Psoas muscle (tissue), 8 donors: Measurements from ENCODE around the gene PDE6A. TPM values are rescaled to one million over a fixed set of nuclear protein-coding genes. Genes with fewer than 3 reads are reported as not detected.
A peak's percentile ranks its signal among the peaks of the same experiment; 100 is the strongest.

Experiments used
- ATAC-seq, 4 donors: fragments of 200-7000 bp; cut with Tn5 transposase; one replicate each; pipeline ENCODE4 v1.9.1; 2020; ENCODE audit warnings: moderate library complexity in 3 of 4, mild to moderate bottlenecking in 2 of 4
- DNase-seq, 2 donors: peaks; one replicate each; pipeline ENCODE4 v3.0.0-alpha.2; 2020
- H3K27ac ChIP-seq: fragments of 200-600 bp; one replicate; pipeline ENCODE4 v1.8.0; 2022
- H3K27me3 ChIP-seq, 3 donors: fragments of 200-600 bp in 1 of 3; one replicate each; pipeline versions ENCODE4 v1.6.1 to v1.8.0; 2013 to 2022; ENCODE audit warnings: low read length in 2 of 3, mild to moderate bottlenecking in 2 of 3, moderate library complexity in 1 of 3; ENCODE audit not compliant: insufficient read depth in 3 of 3
- H3K36me3 ChIP-seq, 2 donors: fragments of 200-600 bp in 1 of 2; one replicate each; pipeline versions ENCODE4 v1.6.1 to v1.8.0; 2013 to 2022; ENCODE audit warnings: low read depth in 1 of 2, mild to moderate bottlenecking in 1 of 2, moderate library complexity in 1 of 2; ENCODE audit not compliant: insufficient read depth in 1 of 2
- H3K4me1 ChIP-seq: fragments of 200-600 bp; one replicate; pipeline ENCODE4 v1.8.0; 2022
- H3K4me3 ChIP-seq: fragments of 200-600 bp; one replicate; pipeline ENCODE4 v1.8.0; 2022; ENCODE audit warnings: mild to moderate bottlenecking
- H3K9me3 ChIP-seq: fragments of 200-600 bp; one replicate; pipeline ENCODE4 v1.8.0; 2022
- WGBS, 3 donors: extraction: QIAGEN DNeasy Blood & Tissue Kit; methylation state at CpG; one replicate each; pipeline versions ENCODE4 v1.1.6 to v1.1.7; 2013; 5-methylcytosine and 5-hydroxymethylcytosine counted together
- intact Hi-C, 2 donors: fragments of 100-400 bp; cut with DNase I; formaldehyde crosslinking; loops; one replicate each; pipeline versions ENCODE4 v1.11.0 to v1.14.2; 2022
- polyA plus RNA-seq, 3 donors: library from polyadenylated mRNA; stranded (reverse); fragments of 200-250 nt; gene quantifications; one replicate each; pipeline ENCODE4 v1.2.3, GENCODE V29; 2013
- total RNA-seq, 4 donors: library from RNA; stranded (reverse); fragmentation: NEBNext Ultra II Directional in 2 of 4; extraction: Animal tissue kit (Norgen Biotek cat#: 25700) in 2 of 4; gene quantifications; one replicate each; pipeline versions ENCODE4 v1.2.1 to v1.2.4, GENCODE V29; 2021 to 2023
- TF ChIP-seq, protein P1 (sequence below): fragments of 200-600 bp; IDR thresholded peaks from one replicate; pipeline ENCODE4 v1.8.0; 2022; ENCODE audit warnings: antibody characterized with exemption
- donor health status: healthy with polysubstance abuse.
- donor health status: DM: no; HTN: no; CAD: no; lungs with moderate emphysema.
- donor health status: Bipolar disorder and iron deficiency.
- donor health status: healthy.
- donor health status: DM: yes; HTN: yes; CAD: no.
- donor health status: DM: no; HTN: no; CAD: no.
- donor health status: DM: no; HTN: no; CAD: no.
- donor health status: DM: yes; HTN: yes; CAD: no.

The PDE6A gene
- total and polyA plus RNA-seq, 7 donors: 0.04 to 0.26 (median 0.10) TPM

- DNase-seq: no peak
- Histone ChIP-seq H3K4me1 (peaks cover 73% of the 10 kb centered on the region), H3K27me3 (no peaks in the 10 kb centered on the region), H3K27ac (peak overlapping the region; percentile 80), H3K9me3 (no peaks in the 10 kb centered on the region), H3K4me3 (no peak overlapping the region), H3K36me3 (peaks cover 0 to 18% of the 10 kb centered on the region in 2 donors)
- TF ChIP-seq, protein P1, sequence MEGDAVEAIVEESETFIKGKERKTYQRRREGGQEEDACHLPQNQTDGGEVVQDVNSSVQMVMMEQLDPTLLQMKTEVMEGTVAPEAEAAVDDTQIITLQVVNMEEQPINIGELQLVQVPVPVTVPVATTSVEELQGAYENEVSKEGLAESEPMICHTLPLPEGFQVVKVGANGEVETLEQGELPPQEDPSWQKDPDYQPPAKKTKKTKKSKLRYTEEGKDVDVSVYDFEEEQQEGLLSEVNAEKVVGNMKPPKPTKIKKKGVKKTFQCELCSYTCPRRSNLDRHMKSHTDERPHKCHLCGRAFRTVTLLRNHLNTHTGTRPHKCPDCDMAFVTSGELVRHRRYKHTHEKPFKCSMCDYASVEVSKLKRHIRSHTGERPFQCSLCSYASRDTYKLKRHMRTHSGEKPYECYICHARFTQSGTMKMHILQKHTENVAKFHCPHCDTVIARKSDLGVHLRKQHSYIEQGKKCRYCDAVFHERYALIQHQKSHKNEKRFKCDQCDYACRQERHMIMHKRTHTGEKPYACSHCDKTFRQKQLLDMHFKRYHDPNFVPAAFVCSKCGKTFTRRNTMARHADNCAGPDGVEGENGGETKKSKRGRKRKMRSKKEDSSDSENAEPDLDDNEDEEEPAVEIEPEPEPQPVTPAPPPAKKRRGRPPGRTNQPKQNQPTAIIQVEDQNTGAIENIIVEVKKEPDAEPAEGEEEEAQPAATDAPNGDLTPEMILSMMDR: no peak
- WGBS, 3 donors: 37 to 63% (median 40%) methylated on average over 7 of the region's 7 CpGs
- intact Hi-C loops: loop anchor here (1.0 to 10.0 kb wide), 3 partner anchors 59 to 93 kb away; partner anchors contain the start of gene PPARGC1B (in 1 of the 2)
- ATAC-seq: no peak
Observed at GRCh38 chr5:149824120-149824519, 120.5 kb downstream of the PDE6A start.

DNA sequence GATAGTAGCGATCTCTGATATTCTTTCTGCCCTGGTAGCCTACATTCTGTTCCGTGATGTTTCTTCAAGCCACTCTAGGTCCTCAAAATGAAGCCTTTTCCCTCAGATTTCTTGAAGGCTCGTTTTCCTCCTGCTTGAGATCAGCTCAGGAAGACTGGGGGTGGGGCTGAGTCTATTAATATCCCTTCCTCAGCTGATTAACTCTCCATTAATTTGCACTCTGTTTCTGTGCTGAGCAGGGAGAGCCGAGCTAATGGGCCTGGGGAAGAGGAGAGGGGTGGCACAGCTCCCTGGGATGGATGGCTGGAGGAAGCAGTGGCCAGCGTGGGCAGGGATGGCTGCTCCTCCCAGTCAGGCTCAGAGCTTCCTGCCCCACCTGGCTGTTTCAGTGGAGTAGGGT, 121.2 kb downstream of the PDE6A start:
- DNase-seq (no peak), ATAC-seq (peak in 3 of 4 donors; percentile 40 to 52 (median 49))
- Histone ChIP-seq H3K4me3 (no peak overlapping the region), H3K36me3 (peaks cover 0 to 18% of the 10 kb centered on the region in 2 donors), H3K27ac (peak overlapping the region; percentile 80), H3K9me3 (no peaks in the 10 kb centered on the region), H3K27me3 (no peaks in the 10 kb centered on the region), H3K4me1 (peaks cover 74% of the 10 kb centered on the region)
- TF ChIP-seq, protein P1: no peak
- intact Hi-C loops: loop anchor here in 1 of 2 donors (10.0 kb wide), 1 partner anchor 59 kb away; no protein-coding TSS in a partner anchor
- 46 to 59% (median 47%) methylated on average over 5 of the region's 5 CpGs for WGBS, 3 donors

- H3K4me3 ChIP-seq: peak overlapping the region; percentile 35
- H3K36me3 ChIP-seq: peaks cover 0 to 11% of the 10 kb centered on the region in 2 donors
- intact Hi-C loops: loop anchor here in 1 of 2 donors (10.0 kb wide), 1 partner anchor 58 kb away; no protein-coding TSS in a partner anchor
- H3K27ac ChIP-seq: peak overlapping the region; percentile 80
- TF ChIP-seq, protein P1: no peak
- ATAC-seq (no peak), DNase-seq (no peak)
- H3K9me3 ChIP-seq: no peaks in the 10 kb centered on the region
- 61 to 73% (median 69%) methylated on average over 5 of the region's 5 CpGs for WGBS, 3 donors
- H3K4me1 ChIP-seq: peaks cover 64% of the 10 kb centered on the region
- no peaks in the 10 kb centered on the region for H3K27me3 ChIP-seq
Observed at GRCh38 chr5:149822301-149822700, 122.3 kb downstream of the PDE6A start.

GRCh38 chr5:149820536-149821510, 123.8 kb downstream of the PDE6A start:
- H3K36me3 ChIP-seq: peaks cover 0 to 5% of the 10 kb centered on the region in 2 donors
- WGBS, 3 donors: 76 to 85% (median 84%) methylated on average over 17 of the region's 17 CpGs
- DNase-seq (no peak), ATAC-seq (no peak)
- H3K27ac ChIP-seq: peak overlapping the region; percentile 39
- H3K9me3 ChIP-seq: no peaks in the 10 kb centered on the region
- intact Hi-C loops: loop anchor here in 1 of 2 donors (10.0 kb wide), 1 partner anchor 56 kb away; no protein-coding TSS in a partner anchor
- TF ChIP-seq, protein P1: no peak
- no peaks in the 10 kb centered on the region for H3K27me3 ChIP-seq
- peak overlapping the region; percentile 35 for H3K4me3 ChIP-seq
- peaks cover 51% of the 10 kb centered on the region for H3K4me1 ChIP-seq
